Left renal cortex interstitium (tissue), 4 donors: Measurements from ENCODE around the gene GEMIN5. TPM values are rescaled to one million over a fixed set of nuclear protein-coding genes. Genes with fewer than 3 reads are reported as not detected.
"Not testable (repeated sequence)": the region's sequence is repeated elsewhere in the genome, so short reads cannot be mapped to it uniquely, and the experiment has no call there.

Source experiments
- DNase-seq, 4 donors: peaks; one replicate each; pipeline ENCODE4 v3.0.0-alpha.2; 2013; ENCODE audit warnings: low read depth in 4 of 4, low spot score in 2 of 4, missing footprints in 1 of 4
- polyA plus RNA-seq, 4 donors: library from polyadenylated mRNA; unstranded; fragments of 120-200 nt; gene quantifications; one replicate each; pipeline ENCODE4 v1.2.1, GENCODE V29; 2013; ENCODE audit not compliant: insufficient read length in 4 of 4

GEMIN5 gene, protein sequence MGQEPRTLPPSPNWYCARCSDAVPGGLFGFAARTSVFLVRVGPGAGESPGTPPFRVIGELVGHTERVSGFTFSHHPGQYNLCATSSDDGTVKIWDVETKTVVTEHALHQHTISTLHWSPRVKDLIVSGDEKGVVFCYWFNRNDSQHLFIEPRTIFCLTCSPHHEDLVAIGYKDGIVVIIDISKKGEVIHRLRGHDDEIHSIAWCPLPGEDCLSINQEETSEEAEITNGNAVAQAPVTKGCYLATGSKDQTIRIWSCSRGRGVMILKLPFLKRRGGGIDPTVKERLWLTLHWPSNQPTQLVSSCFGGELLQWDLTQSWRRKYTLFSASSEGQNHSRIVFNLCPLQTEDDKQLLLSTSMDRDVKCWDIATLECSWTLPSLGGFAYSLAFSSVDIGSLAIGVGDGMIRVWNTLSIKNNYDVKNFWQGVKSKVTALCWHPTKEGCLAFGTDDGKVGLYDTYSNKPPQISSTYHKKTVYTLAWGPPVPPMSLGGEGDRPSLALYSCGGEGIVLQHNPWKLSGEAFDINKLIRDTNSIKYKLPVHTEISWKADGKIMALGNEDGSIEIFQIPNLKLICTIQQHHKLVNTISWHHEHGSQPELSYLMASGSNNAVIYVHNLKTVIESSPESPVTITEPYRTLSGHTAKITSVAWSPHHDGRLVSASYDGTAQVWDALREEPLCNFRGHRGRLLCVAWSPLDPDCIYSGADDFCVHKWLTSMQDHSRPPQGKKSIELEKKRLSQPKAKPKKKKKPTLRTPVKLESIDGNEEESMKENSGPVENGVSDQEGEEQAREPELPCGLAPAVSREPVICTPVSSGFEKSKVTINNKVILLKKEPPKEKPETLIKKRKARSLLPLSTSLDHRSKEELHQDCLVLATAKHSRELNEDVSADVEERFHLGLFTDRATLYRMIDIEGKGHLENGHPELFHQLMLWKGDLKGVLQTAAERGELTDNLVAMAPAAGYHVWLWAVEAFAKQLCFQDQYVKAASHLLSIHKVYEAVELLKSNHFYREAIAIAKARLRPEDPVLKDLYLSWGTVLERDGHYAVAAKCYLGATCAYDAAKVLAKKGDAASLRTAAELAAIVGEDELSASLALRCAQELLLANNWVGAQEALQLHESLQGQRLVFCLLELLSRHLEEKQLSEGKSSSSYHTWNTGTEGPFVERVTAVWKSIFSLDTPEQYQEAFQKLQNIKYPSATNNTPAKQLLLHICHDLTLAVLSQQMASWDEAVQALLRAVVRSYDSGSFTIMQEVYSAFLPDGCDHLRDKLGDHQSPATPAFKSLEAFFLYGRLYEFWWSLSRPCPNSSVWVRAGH (N-terminal part only)
- 10 to 100 TPM; 19.2 to 21.7 (median 20.5) TPM for polyA plus RNA-seq

DNA sequence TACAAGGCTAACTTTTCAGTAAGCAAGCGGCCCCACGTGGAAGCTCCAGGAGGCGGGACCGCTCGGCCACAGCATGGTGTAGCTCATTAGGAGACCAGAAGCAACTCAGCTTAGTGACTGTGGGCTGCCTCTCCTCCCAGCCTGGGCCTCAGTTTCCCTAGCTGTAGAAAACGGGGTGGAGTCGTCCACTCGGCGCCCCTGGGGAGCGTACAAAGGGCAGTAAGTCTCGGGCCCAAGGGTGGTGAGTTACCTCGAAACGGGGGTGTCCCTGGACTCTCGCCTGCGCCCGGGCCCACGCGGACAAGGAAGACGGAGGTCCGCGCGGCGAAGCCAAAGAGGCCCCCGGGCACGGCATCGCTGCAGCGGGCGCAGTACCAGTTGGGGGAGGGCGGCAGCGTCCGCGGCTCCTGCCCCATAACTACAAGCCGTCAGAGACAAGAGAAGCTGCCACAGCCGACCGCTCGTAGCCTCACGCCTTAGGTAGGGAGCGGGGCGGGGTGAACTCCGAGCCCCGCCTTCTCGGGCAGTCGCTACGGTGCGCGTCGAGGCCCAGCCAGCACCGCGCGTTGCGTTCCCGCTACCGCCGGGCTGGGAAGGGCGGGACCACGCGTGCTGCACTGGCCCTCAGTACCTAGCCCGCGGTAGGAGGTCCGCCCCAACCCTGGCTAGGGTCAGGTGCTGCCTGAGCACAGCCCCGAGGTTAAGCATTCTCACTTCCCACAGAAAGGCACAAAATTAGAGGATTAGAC, at the start of gene GEMIN5:
GEMIN5 (minus strand) TSS at position 494 of the 749 bp plus-strand sequence; CDS start at position 416, 78 bp downstream.
- DNase-seq: peak; percentile 54 to 82 (median 68)

DNA sequence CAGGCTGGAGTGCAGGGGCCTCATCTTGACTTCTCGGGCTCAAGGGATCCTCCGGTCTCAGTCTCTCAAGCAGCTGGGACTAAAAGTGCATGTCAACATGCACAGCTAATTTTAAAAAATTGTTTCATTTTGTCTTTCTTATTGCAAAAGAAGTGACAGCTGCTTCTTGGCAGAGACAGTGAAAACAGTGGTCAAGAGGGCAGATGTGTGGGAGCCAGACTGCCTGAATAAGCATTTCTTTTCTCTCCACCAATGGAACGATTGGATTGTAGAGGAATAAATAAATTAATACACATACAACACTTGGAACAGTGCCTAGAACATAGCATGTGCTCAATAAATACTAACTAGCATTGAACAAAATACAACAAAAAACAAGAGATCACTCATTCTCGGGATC, 48.1 kb upstream of the GEMIN5 start:
- DNase-seq: no peak

DNA sequence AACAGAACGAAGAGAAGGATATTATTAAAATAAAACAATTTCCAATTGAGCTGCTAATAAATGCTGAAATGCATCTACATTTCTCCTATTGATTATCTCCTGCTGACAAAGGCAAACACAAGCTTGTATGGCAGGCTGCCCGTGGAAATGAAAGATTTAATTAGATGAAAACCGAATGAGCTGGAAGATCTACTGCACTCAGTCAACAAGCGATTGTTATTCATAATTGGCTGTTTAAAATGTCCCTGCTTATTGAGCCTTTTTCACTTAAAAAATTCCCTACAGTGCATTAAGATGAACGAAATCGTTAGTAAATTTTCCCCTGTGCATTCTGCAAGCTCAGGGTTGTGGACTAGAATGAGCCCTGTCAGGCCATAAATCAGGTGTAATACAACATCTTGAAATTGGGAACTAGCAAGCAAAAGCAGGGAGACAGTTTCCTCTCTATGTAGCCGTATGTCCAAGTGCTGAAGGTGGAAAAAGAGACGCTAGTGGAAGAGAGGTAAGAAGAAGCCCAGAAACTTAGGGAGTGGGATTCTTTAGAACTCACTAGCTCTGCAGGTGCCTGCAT, 47.0 kb upstream of the GEMIN5 start:
- no peak for DNase-seq

DNA sequence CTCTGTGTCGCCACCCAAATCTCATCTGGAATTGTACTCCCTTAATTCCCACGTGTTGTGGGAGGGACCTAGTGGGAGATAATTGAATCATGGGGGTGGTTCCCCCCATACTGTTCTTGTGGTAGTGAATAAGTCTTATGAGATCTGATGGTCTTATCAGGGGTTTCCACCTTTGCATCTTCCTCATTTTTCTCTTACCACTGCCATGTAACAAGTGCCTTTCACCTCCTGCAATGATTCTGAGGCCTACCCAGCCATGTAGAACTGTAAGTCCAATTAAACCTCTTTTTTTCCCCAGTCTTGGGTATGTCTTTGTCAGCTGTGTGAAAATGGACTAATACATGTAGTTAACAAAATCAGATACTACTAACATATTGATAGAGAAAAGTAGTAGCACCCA, 40.3 kb upstream of the GEMIN5 start:
- not testable (repeated sequence) for DNase-seq

DNA sequence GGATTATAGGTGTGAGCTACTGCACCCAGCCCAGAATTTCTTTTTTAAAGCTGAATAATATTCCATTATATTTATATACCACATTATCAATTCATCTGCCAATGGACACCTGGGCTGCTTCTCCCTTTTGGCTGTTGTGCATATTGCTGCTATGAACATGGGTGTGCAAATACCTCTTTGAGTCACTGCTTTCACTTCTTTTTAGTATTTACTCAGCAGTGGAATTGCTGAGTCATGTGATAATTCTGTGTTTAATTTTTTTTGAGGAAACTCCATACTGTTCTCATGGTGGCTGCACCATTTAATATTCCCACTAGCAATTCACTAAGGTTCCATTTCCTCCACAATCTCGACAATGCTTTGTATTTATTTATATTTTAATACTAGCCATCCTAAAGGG, 39.4 kb upstream of the GEMIN5 start:
- no peak for DNase-seq

DNA sequence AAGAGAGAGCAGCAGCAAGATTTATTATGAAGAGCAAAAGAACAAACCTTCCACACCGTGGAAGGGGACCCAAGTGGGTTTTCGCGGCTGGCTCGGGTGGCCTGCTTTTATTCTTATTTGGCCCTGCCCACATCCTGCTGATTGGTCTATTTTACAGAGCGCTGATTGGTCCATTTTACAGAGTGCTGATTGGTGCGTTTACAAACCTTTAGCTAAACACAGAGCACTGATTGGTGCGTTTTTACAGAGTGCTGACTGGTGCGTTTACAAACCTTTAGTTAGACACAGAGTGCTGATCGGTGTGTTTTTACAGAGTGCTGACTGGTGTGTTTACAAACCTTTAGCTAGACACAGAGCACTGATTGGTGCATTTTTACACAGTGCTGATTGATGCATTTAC, 38.1 kb upstream of the GEMIN5 start:
- DNase-seq: not testable (repeated sequence)

DNA sequence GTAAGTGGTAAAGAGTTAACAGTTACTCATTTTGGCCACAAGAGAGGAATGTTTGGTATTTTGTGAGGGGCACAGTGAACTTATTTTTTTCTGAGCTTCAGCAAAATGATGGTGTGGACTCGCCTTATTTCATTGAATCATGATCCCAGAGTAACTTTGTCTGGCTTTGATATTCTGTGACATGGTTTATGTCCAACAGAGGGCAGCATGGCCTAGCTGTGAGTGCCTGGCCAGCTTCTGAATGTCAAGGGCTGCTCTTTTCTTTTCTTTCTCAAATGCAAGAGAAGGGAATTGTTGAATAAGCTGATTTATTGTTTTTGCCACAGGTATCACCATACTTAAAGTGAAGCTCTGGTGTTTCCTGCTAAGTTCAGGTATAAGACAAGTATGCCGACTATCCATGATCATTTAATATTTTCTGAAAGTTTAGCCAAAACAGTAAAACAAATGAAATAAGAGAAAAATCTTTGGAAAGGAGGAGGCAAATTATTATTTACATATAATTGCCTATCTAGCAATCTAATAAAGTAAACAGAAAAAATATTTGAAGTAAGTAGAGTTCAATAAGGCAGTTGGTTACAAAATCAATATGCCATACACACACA, 34.6 kb upstream of the GEMIN5 start:
- peak in 2 of 4 donors; percentile 11 to 13 for DNase-seq

DNA sequence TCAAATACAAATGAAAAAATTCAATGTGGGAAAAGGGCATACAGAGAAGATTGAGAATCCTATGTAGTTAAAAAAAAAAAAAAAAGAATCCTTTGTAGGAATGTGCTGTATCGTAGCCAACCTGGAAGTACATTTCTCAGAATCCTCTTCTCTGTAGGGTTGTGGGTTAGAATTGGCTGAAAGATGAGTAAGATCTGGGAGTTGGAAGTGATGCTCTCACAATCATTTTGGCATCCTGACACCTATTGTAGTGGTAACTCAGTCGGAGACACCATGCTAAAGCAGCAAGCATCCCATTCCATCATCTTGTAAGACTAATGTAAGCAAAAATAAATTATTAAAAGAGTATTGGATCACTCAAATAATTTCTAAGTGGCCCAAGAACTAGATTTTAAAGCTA, 33.5 kb upstream of the GEMIN5 start:
- DNase-seq: no peak

DNA sequence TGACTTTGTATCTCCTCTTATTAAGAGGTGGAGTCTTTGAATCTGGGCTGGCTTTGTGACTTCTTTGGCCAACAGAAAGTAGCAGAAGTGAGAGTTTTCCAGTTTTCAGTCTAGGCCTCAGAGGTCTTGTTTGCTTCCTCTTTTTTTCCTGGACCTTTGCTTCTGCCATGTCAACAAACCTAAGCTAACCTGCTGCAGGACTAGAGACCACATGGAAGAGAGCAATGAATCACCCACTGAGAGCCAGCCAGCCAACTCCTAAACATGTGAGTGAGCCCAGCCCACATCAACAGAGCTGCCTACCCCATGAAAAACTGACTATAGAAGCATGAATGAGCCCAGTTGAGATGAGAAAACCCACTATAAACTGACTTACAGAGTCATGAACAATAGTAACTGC, 32.7 kb upstream of the GEMIN5 start:
- no peak for DNase-seq

DNA sequence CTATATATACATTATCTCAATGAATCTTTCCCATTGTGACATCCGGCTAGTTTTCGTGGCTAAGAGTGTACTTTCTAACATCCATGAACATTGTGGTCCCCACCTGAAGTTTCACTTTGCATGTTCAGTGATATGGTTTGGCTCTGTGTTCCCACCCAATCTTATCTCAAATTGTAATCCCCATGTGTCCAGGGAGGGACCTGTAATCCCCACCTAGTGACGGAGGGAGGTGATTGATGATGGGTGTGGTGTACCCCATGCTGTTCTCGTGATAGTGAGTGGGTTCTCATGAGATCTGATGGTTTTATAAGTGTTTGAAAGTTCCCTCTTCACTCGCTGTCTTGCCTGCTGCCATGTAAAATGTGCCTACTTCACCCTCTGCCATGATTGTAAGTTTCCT, 30.9 kb upstream of the GEMIN5 start:
- DNase-seq: no peak

DNA sequence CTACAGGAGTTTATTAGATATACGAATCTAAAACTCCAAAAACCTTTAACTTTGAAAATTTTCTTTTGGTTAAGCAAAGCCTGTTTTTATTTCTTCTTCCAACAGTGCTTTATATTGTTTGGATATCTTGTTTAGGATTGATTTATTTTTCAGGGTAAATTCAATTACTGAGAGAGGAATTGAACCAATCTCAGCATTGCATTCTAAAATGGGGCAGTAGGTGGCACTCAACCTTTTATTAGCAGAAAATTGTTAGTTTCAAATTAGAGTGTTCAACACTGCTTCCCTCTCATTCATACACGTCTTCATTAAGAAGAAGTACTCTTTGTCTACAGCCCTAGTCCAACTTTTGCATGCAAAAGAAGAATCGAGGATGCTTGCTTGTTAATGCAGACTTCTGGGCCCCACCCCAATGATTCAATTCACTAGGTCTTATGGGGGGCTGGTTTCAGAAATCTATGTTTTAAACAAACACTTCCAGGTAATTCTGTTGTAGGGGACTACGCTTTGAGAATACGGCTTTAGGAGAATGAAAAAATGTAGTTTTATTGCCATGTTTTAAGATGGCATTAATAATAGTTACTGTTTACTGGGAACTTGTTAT, 29.5 kb upstream of the GEMIN5 start:
- no peak for DNase-seq

DNA sequence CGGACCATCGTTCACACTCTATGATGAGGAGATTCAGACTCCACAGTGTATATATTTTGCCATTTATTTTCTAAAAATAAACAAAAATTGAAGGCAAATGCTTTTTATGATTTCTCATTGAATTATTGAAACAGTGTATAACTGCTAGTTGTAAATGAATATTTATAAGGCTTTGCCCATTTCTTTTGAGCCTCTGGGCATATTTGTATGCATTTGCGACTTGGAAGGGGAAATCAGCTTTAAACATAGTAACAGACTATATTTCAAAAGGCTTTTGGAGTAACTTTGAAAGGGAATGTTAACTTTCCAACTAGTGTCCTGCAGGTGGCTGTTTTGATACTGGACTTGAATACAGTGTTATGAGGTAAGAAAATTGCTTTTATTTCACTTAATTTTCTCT, 28.9 kb upstream of the GEMIN5 start:
- DNase-seq: no peak

DNA sequence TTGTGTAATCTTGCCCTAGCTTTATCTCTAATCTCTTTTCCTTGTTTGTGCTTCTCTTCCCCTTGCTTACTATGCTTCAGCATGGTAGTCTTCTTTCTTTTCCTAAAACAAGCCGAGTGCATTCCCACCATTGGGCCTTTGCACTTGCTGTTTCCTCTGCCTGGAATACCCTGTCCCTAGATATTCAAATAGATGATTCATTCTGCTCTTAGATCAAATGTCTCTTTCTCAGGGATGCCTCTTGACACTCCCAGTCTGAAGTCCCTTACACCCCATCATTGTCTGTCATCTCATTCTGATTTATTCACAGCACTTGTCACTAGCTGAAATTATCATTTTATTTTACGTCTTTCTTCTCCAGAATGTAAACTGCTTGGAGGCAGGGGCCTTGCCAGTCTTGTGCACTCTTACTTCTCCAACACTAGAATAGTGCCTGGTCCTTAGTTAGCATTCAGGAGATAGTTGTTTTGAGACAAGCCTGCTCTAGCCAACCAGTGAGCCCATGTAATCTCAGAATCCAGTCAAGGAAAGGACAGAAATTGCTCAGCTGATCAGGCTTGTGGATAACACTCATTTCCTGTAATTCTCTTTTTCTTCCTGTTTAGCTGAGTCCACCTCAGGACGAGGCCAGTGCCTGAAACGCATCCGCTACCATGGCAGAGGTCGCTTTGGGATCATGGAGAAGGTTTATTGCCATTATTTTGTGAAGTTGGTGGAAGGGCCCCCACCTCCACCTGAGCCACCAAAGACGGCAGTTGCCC, 28.2 kb upstream of the GEMIN5 start:
- DNase-seq: no peak

DNA sequence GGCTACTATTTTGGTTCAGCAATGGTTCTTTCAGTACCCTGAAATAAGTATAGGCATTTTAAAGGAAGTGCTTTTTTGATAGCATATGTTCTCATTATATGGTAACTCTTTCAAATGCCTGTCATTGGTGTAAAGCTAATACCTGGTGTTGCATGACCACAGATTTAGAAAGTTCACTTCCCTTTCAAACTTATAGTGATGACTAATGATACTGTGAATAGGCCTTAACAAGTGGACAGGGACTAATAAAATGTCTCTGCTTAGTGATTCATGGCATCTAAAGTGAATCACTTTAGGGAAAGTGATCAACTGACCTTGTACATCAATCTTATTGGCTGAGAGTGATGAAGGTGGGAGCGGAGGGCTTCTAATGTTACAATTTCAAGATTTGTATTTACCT, 24.5 kb upstream of the GEMIN5 start:
- DNase-seq: no peak

DNA sequence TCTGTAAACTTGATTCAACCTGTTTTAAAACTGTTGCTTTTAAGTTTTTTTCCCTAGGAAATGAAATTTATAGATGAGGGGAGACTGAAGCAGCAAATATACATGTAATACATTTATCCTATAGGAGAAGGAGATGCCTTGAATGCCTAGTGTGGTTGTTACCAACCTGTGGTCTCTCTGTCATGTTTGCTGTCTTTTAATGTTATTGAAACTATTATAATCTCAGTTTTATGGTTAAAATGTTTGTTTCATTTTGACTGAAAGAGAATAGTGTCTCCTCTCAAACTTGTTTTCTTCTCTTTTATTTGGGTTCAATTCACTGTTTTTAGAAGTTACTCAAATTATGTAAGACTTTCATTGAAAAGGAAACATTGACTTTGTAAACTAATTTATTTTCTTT, 18.7 kb upstream of the GEMIN5 start:
- DNase-seq: no peak

DNA sequence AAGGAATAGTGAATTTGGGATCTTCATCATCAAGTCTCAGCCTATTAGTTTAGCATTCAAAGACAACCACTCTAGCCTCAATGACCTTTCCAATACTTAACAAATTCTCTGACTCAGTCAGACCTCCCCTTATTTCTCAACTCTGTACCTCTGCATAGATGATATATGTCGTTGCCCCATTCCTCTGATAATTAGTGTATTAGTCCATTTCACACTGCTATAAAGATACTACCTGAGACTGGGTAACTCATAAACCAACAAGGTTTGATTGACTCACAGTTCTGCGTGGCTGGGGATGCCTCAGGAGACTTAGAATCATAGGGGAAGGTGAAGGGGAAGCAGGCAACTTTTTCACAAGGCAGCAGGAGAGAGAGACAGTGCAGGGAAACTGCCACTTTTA, 11.8 kb upstream of the GEMIN5 start:
- no peak for DNase-seq

DNA sequence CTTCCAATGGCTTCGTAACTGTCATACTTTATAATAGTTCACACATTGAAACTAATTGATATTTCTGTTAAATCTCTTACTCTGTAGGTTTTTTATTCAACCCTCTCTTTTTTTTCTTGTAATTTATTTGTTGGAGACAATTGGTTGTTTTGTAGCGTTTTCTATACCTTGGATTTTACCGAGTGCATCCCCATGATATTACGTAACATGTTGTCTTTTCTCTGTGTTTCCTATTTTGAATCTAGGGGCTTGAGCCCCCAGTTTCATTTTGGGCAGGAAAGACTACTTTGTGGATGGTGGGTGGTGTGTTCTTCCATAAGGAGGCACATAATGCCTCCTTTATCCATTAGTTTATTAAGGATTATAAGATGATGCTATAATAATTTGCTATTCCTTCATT, 10.3 kb upstream of the GEMIN5 start:
- DNase-seq: no peak

DNA sequence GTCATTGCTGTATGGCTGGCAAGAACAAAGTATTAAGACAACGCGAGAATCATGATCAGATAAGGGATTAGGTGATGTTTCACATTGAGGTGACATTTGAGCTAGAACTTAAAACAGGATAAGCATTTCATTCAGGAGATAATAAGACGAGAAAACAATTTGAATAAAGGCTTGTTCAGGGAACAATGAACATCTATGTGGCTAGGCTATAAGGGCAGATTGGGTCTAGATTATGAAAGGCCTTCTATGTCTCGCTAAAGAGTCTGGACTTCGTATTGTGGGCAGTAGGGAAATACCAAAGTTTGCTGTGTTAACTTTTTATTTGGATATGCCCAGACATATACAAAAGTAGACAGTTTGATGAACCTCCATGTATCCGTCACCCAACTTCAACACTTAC, 9.8 kb upstream of the GEMIN5 start:
- DNase-seq: no peak
